Kidney (tissue), 14 donors: ENCODE data around the gene PPFIA4. TPM values are rescaled to one million over a fixed set of nuclear protein-coding genes. Genes with fewer than 3 reads are reported as not detected.
A peak's percentile ranks its signal among the peaks of the same experiment; 100 is the strongest.

Source experiments
- DNase-seq, 5 donors: peaks; one replicate each; pipeline ENCODE4 v3.0.0-alpha.2; 2013 to 2020
- FAIRE-seq: peaks from 2 replicates; lab custom pipeline; 2012; peaks lifted over from hg19 to GRCh38; lab: Jason Lieb, UNC
- H3K27ac ChIP-seq, 2 donors: one replicate each; pipeline ENCODE4 v1.7.0; 2013; ENCODE audit warnings: low read depth in 2 of 2, low read length in 2 of 2, inconsistent platforms in 1 of 2
- H3K27me3 ChIP-seq: one replicate; pipeline ENCODE4 v1.7.1; 2013; ENCODE audit warnings: low read length, inconsistent platforms; ENCODE audit not compliant: control insufficient read depth, insufficient read depth
- H3K36me3 ChIP-seq, 3 donors: one replicate each; pipeline versions ENCODE4 v1.7.0 to v1.7.1; 2013; ENCODE audit warnings: low read length in 3 of 3, control low read depth in 1 of 3, inconsistent platforms in 1 of 3; ENCODE audit not compliant: insufficient read depth in 3 of 3, control insufficient read depth in 2 of 3
- H3K4me1 ChIP-seq, 3 donors: one replicate each; pipeline versions ENCODE4 v1.7.0 to v1.7.1; 2013; ENCODE audit warnings: low read length in 3 of 3, inconsistent platforms in 1 of 3, low read depth in 1 of 3; ENCODE audit not compliant: control insufficient read depth in 2 of 3, insufficient read depth in 2 of 3
- H3K4me3 ChIP-seq, 3 donors: one replicate each; pipeline versions ENCODE4 v1.7.0 to v1.8.1; 2013; ENCODE audit warnings: low read length in 3 of 3, control low read depth in 1 of 3, inconsistent platforms in 1 of 3
- H3K9ac ChIP-seq, 3 donors: one replicate each; pipeline versions ENCODE4 v1.7.0 to v1.7.1; 2013; ENCODE audit warnings: low read length in 3 of 3, control low read depth in 1 of 3, inconsistent platforms in 1 of 3
- H3K9me3 ChIP-seq, 3 donors: one replicate each; pipeline versions ENCODE4 v1.7.0 to v1.7.1; 2013; ENCODE audit warnings: low read length in 3 of 3, control low read depth in 1 of 3, inconsistent platforms in 1 of 3; ENCODE audit not compliant: control insufficient read depth in 2 of 3, insufficient read depth in 1 of 3
- CTCF ChIP-seq: IDR thresholded peaks from 3 replicates; pipeline ENCODE4 v1.5.1; 2012; ENCODE audit warnings: mild to moderate bottlenecking, moderate library complexity, borderline replicate concordance; ENCODE audit not compliant: insufficient read depth; ENCODE audit errors: extremely low read depth
- intact Hi-C: fragments of 100-400 bp; cut with DNase I; formaldehyde crosslinking; loops from one replicate; pipeline ENCODE4 v1.11.1; 2022
- polyA plus RNA-seq: library from polyadenylated mRNA; stranded (reverse); fragments of 350-450 nt; fragmentation: Illumina TruSeq; extraction: RNeasy Lipid Tissue Mini Kit (QIAGEN cat#74804); gene quantifications from one replicate; pipeline ENCODE4 v1.2.3, GENCODE V29; 2014; ENCODE audit warnings: low read depth, low replicate concordance; ENCODE audit not compliant: insufficient read depth
- total RNA-seq: library from RNA; stranded (reverse); fragmentation: NEBNext Ultra II Directional; extraction: Animal tissue kit (Norgen Biotek cat#: 25700); gene quantifications from one replicate; pipeline ENCODE4 v1.2.1, GENCODE V29; 2021
- donor health status: control.
- donor health status: control.
- donor health status: control.
- donor health status: control.
- donor health status: control.
- donor health status: DM: yes; HTN: yes; CAD: no.
- donor health status: Normal renal cell carcinoma (clear cell type).

Gene PPFIA4
- total and polyA plus RNA-seq, 2 donors from 2014 or later = 1.7 to 5.2 TPM

GRCh38 chr1:202994756-202995155 is 31.5 kb upstream of the PPFIA4 start:
- H3K27me3 ChIP-seq = peaks cover 3% of the 10 kb centered on the region
- FAIRE-seq (no peak), DNase-seq (no peak)
- no peaks in the 10 kb centered on the region for H3K36me3 ChIP-seq
- H3K9me3 ChIP-seq = no peaks in the 10 kb centered on the region
- no peaks in the 10 kb centered on the region for H3K4me1 ChIP-seq
- no peak for TF ChIP-seq CTCF
- no peak overlapping the region for H3K4me3 ChIP-seq
- no peak overlapping the region for H3K9ac ChIP-seq
- no peak overlapping the region for H3K27ac ChIP-seq
- intact Hi-C loops = no loop called here

GRCh38 chr1:202998836-202999750 is 27.2 kb upstream of the PPFIA4 start:
- Histone ChIP-seq H3K27me3 (peaks cover 3% of the 10 kb centered on the region), H3K4me3 (peak overlapping the region in 1 of 3 donors; percentile 13), H3K36me3 (no peaks in the 10 kb centered on the region), H3K9ac (no peak overlapping the region), H3K4me1 (no peaks in the 10 kb centered on the region), H3K27ac (no peak overlapping the region), H3K9me3 (no peaks in the 10 kb centered on the region)
- intact Hi-C loops = no loop called here
- peak; percentile 83 for TF ChIP-seq CTCF
- no peak for FAIRE-seq
- peak in 3 of 5 donors; percentile 53 to 76 (median 62) for DNase-seq

- intact Hi-C loops = no loop called here
- Histone ChIP-seq H3K36me3 (no peaks in the 10 kb centered on the region), H3K9me3 (no peaks in the 10 kb centered on the region), H3K27me3 (peaks cover 3% of the 10 kb centered on the region), H3K4me1 (no peaks in the 10 kb centered on the region), H3K9ac (no peak overlapping the region), H3K4me3 (no peak overlapping the region), H3K27ac (no peak overlapping the region)
- DNase-seq = no peak
- no peak for FAIRE-seq
- no peak for TF ChIP-seq CTCF
Observed at GRCh38 chr1:203000217-203000944, 25.9 kb upstream of the PPFIA4 start.
